Activated CD8-positive, alpha-beta T cell treated with anti-CD3 and anti-CD28 coated beads, Interleukin-2, amount 10 ng/mL, durations not matched to agents 7 days and 5 days (primary cell): Measurements from ENCODE around the gene CD19. TPM values are rescaled to one million over a fixed set of nuclear protein-coding genes. Genes with fewer than 3 reads are reported as not detected.
A peak's percentile ranks its signal among the peaks of the same experiment; 100 is the strongest.

ENCODE experiments used
- ATAC-seq: fragments of 150-1000 bp; cut with Tn5 transposase; one replicate; pipeline ENCODE4 v1.10.0; 2021; ENCODE audit warnings: moderate library complexity
- CTCF ChIA-PET: fragments of 350-600 bp; sonication (Branson Sonifier 250); formaldehyde crosslinking; loops from one replicate; lab custom pipeline; 2021; ENCODE audit warnings: antibody characterized with exemption; lab: Charles Lee
- POLR2A ChIA-PET: fragments of 350-600 bp; sonication (Branson Sonifier 250); formaldehyde crosslinking; loops from one replicate; lab custom pipeline; 2021; ENCODE audit warnings: antibody characterized with exemption; lab: Charles Lee
- DNase-seq: peaks from one replicate; pipeline ENCODE4 v3.0.0-alpha.2; 2020
- H3K27ac Mint-ChIP-seq: one replicate; pipeline ENCODE4 v1.8.0; 2021; ENCODE audit warnings: mild to moderate bottlenecking, mixed read lengths
- H3K27me3 Mint-ChIP-seq: one replicate; pipeline ENCODE4 v1.8.0; 2021; ENCODE audit warnings: low read depth, mixed read lengths
- H3K36me3 Mint-ChIP-seq: one replicate; pipeline ENCODE4 v1.8.0; 2021; ENCODE audit warnings: low read depth, mixed read lengths
- H3K4me1 Mint-ChIP-seq: one replicate; pipeline ENCODE4 v1.8.0; 2021; ENCODE audit warnings: low read depth, mixed read lengths
- H3K4me3 Mint-ChIP-seq: one replicate; pipeline ENCODE4 v1.8.0; 2021; ENCODE audit warnings: mild to moderate bottlenecking, mixed read lengths
- H3K9me3 Mint-ChIP-seq: one replicate; pipeline ENCODE4 v1.8.0; 2022; ENCODE audit warnings: mixed read lengths; ENCODE audit not compliant: insufficient read depth
- total RNA-seq, 2 experiments: library from RNA; stranded (reverse); gene quantifications; one replicate each; pipeline ENCODE4 v1.2.3, GENCODE V29; 2021

Gene CD19
- total RNA-seq, 2 experiments from 2014 or later, result 0.52 to 0.68 TPM

DNA sequence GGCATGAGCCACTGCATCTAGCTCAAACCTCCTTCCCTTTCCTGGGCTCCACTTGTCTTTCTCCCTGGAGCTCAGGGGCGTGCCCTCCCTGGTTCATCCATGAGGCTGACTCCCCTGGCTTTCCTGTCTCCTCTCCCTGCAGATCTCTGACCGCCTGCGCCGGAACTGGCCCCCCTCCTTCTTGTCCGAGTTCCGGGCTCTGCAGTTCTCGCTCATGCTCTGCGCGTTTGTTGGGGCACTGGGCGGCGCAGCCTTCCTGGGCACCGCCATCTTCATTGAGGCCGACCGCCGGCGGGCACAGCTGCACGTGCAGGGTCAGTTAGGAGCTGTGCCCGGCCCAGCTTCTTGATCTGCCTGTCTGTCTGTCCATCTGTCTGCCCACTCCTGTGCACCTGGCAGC is 51.9 kb downstream of the CD19 start:
- no peak for DNase-seq
- Mint-ChIP-seq H3K36me3 (peaks cover 74% of the 10 kb centered on the region), H3K27ac (peak overlapping the region; percentile 94), H3K4me1 (peaks cover 42% of the 10 kb centered on the region), H3K9me3 (peaks cover 11% of the 10 kb centered on the region), H3K27me3 (no peaks in the 10 kb centered on the region), H3K4me3 (peak overlapping the region; percentile 100)
- ATAC-seq, result no peak
- CTCF ChIA-PET, result interaction anchor here (0.9 to 2.9 kb wide), 3 partner anchors 10 to 37 kb away, joined by 3 to 14 read pairs (median 4); partner anchors contain the start of gene SPNS1
- POLR2A ChIA-PET, result interaction anchor here (0.6 to 2.2 kb wide), 5 partner anchors 9 to 37 kb away, joined by 3 to 12 read pairs (median 5); no protein-coding TSS in a partner anchor

DNA sequence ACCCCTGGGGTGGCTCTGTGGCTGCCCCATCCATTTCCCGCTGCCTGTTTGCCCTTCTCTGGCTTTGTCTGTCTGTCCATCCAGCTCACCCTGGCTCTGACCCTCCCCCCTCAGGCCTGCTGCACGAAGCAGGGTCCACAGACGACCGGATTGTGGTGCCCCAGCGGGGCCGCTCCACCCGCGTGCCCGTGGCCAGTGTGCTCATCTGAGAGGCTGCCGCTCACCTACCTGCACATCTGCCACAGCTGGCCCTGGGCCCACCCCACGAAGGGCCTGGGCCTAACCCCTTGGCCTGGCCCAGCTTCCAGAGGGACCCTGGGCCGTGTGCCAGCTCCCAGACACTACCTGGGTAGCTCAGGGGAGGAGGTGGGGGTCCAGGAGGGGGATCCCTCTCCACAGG is 52.3 kb downstream of the CD19 start:
- POLR2A ChIA-PET, result interaction anchor here (0.9 to 4.2 kb wide), 5 partner anchors 9 to 37 kb away, joined by 3 to 24 read pairs (median 6); no protein-coding TSS in a partner anchor
- Mint-ChIP-seq H3K4me3 (peak overlapping the region; percentile 100), H3K4me1 (peaks cover 46% of the 10 kb centered on the region), H3K9me3 (peaks cover 11% of the 10 kb centered on the region), H3K36me3 (peaks cover 78% of the 10 kb centered on the region), H3K27ac (peak overlapping the region; percentile 94), H3K27me3 (no peaks in the 10 kb centered on the region)
- DNase-seq, result no peak
- CTCF ChIA-PET, result interaction anchor here (0.9 to 2.9 kb wide), 3 partner anchors 10 to 37 kb away, joined by 3 to 14 read pairs (median 4); partner anchors contain the start of gene SPNS1
- ATAC-seq, result no peak

DNA sequence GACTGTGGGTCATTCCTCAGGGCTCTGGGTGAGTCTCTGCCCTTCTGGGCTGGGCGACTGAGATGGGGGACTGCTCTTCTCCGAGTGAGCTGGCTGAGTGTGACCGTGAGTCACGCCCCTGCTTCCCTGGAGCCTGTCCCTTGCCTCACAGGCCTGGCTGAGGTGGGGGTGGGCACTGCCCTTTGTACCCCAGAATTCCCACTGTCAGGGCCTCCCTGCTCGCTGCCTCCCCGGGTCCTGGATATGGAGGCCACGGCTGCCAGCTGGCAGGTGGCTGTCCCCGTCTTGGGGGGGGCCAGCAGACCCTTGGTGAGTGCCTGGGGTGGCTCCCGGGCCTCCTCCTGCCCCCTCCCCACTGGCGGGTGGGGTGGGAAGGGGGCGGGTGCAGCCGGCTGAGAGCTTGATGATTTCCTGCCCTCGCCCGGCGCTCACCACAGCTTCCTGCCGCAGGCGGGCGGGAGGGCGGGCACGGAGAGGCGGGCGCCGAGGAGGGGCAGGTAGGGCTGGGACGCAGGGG is 52.9 kb downstream of the CD19 start, which contains the start of gene LAT:
LAT (plus strand) TSS at position 434 of the 517 bp plus-strand sequence. CDS start 366 bp downstream, outside the sequence.
- Mint-ChIP-seq H3K4me3 (peak within 1 kb of the TSS; percentile 100), H3K4me1 (peaks cover 51% of the 10 kb centered on the region), H3K27ac (peak within 1 kb of the TSS; percentile 95), H3K27me3 (no peaks in the 10 kb centered on the region), H3K9me3 (peaks cover 11% of the 10 kb centered on the region), H3K36me3 (peaks cover 84% of the 10 kb centered on the region)
- peak; percentile 62 for ATAC-seq
- POLR2A ChIA-PET, result interaction anchor here (0.6 to 4.2 kb wide), 8 partner anchors 8 to 45 kb away, joined by 3 to 24 read pairs (median 8); partner anchors contain the start of gene NFATC2IP
- peak; percentile 86 for DNase-seq
- CTCF ChIA-PET, result interaction anchor here (0.9 to 2.9 kb wide), 3 partner anchors 11 to 40 kb away, joined by 3 to 14 read pairs (median 7); partner anchors contain the start of gene SPNS1

DNA sequence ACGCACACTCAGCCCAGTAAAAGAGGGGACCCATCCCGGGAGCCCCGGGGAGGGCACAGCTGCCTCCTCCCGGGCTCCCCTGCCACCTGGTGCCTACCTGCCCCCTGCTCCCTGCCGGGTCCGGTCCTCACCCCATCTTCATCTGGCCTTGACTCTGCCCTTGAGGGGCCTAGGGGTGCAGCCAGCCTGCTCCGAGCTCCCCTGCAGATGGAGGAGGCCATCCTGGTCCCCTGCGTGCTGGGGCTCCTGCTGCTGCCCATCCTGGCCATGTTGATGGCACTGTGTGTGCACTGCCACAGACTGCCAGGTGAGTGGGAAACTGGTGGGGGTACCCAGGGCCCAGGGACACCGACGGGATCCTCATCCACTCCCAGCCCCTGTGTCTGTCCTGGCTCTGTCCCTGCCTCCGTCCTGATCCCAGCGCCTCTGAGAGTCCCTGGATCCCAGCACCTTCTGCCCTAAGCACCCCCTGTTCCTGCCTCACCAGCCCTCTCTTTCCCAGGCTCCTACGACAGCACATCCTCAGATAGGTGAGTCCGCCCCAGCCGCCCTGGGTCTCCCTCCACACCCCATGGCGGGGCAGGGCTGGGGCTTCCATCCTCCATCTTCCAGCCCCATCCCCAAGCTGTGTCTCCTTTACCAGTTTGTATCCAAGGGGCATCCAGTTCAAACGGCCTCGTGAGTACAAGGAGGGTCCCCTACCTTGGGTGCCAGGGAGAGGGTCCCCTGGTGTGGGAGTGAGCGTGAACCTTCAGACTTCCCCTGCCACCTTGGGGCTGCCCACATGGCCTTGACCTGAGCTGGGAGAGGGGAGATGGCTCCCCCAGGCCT is 53.7 kb downstream of the CD19 start:
- H3K4me3 Mint-ChIP-seq, result peak overlapping the region; percentile 100
- no peaks in the 10 kb centered on the region for H3K27me3 Mint-ChIP-seq
- ATAC-seq (peak; percentile 31), DNase-seq (peak; percentile 33)
- peaks cover 11% of the 10 kb centered on the region for H3K9me3 Mint-ChIP-seq
- CTCF ChIA-PET, result interaction anchor here (2.0 to 3.0 kb wide), 4 partner anchors 8 to 39 kb away, joined by 7 to 17 read pairs (median 14); partner anchors contain the start of gene SPNS1
- peak overlapping the region; percentile 95 for H3K27ac Mint-ChIP-seq
- peaks cover 59% of the 10 kb centered on the region for H3K4me1 Mint-ChIP-seq
- peaks cover 92% of the 10 kb centered on the region for H3K36me3 Mint-ChIP-seq
- POLR2A ChIA-PET, result interaction anchor here (0.6 to 4.2 kb wide), 8 partner anchors 12 to 44 kb away, joined by 3 to 24 read pairs (median 10); partner anchors contain the start of gene NFATC2IP

DNA sequence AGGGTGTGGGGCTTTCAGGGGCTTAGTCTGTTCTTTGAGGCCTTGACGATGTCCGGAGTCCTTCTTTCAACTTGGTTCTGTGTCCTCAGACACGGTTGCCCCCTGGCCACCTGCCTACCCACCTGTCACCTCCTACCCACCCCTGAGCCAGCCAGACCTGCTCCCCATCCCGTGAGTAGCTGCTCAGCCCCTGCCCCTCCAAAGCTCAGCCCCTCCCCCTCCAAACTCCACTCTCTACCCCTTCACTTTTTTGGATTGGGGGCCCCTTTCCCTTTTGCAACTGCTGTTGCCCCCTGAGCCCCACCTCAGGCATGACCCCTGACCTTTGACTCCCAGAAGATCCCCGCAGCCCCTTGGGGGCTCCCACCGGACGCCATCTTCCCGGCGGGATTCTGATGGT is 54.3 kb downstream of the CD19 start:
- Mint-ChIP-seq H3K9me3 (peaks cover 11% of the 10 kb centered on the region), H3K27ac (peak overlapping the region; percentile 95), H3K4me3 (peak overlapping the region; percentile 100), H3K36me3 (peaks cover 94% of the 10 kb centered on the region), H3K4me1 (peaks cover 63% of the 10 kb centered on the region), H3K27me3 (no peaks in the 10 kb centered on the region)
- ChIA-PET CTCF (interaction anchor here (2.0 to 3.0 kb wide), 4 partner anchors 9 to 38 kb away, joined by 7 to 17 read pairs (median 14); partner anchors contain the start of gene SPNS1), POLR2A (interaction anchor here (0.6 to 4.2 kb wide), 6 partner anchors 12 to 140 kb away, joined by 3 to 24 read pairs (median 10); partner anchors contain the start of genes NFATC2IP and TUFM)
- ATAC-seq (no peak), DNase-seq (peak; percentile 31)

DNA sequence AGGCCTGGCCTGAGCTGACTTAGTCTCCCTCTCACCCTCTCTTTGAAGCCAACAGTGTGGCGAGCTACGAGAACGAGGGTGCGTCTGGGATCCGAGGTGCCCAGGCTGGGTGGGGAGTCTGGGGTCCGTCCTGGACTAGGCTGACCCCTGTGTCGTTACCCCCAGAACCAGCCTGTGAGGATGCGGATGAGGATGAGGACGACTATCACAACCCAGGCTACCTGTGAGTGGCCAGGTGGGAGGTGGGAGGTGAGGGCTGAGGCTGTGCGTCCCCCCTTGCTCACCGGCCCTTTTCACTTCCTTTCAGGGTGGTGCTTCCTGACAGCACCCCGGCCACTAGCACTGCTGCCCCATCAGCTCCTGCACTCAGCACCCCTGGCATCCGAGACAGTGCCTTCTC is 54.7 kb downstream of the CD19 start:
- peaks cover 11% of the 10 kb centered on the region for H3K9me3 Mint-ChIP-seq
- DNase-seq (peak; percentile 34), ATAC-seq (no peak)
- peaks cover 66% of the 10 kb centered on the region for H3K4me1 Mint-ChIP-seq
- H3K36me3 Mint-ChIP-seq, result peaks cover 93% of the 10 kb centered on the region
- H3K4me3 Mint-ChIP-seq, result peak overlapping the region; percentile 100
- H3K27ac Mint-ChIP-seq, result peak overlapping the region; percentile 95
- CTCF ChIA-PET, result interaction anchor here (0.8 to 3.0 kb wide), 7 partner anchors 9 to 41 kb away, joined by 4 to 17 read pairs (median 9); partner anchors contain the start of gene SPNS1
- POLR2A ChIA-PET, result interaction anchor here (0.6 to 4.2 kb wide), 10 partner anchors 12 to 140 kb away, joined by 3 to 24 read pairs (median 10); partner anchors contain the start of genes NFATC2IP, SPNS1 and TUFM
- H3K27me3 Mint-ChIP-seq, result no peaks in the 10 kb centered on the region

DNA sequence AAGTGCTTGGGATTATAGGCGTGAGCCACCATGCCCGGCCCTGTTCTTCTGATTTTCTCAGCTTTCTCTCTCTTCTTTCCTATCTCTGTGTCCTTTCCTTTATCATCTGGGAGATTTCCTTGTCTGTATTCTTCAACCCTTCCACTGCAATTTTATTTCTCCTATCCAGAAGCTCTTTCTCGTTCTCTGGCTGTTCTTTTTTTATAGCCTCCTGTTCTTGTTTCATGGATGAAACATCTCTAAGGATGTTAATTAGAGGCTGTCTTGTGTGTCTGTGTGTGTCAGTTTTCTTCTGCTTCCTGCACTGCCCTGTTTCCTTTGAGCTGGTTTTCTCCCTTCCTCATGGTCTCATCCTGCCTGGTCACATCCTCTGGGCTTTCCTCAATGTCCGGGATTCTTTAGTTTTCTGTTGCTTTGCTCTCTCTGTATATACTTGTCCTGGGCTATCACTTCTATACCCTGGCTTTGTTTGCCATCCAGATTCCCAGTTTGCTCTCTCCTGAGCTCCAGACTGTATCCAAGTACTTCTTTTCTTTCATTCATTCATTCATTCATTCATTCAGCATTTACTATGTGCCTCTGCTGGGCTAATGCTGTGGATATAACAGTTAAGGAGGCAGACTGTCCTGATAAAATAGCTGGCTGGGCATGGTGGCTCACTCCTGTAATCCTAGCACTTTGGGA is 55.5 kb downstream of the CD19 start:
- ChIA-PET POLR2A (interaction anchor here (0.7 to 4.2 kb wide), 9 partner anchors 13 to 124 kb away, joined by 3 to 24 read pairs (median 7); partner anchors contain the start of genes NFATC2IP and SPNS1), CTCF (interaction anchor here (0.8 to 3.0 kb wide), 7 partner anchors 10 to 42 kb away, joined by 4 to 17 read pairs (median 9); partner anchors contain the start of gene SPNS1)
- Mint-ChIP-seq H3K9me3 (peaks cover 7% of the 10 kb centered on the region), H3K4me1 (peaks cover 65% of the 10 kb centered on the region), H3K27me3 (no peaks in the 10 kb centered on the region), H3K4me3 (peak overlapping the region; percentile 100), H3K36me3 (peaks cover 91% of the 10 kb centered on the region), H3K27ac (peak overlapping the region; percentile 95)
- ATAC-seq (no peak), DNase-seq (no peak)

Other genes with a start within 250 kb of the CD19 start
- gene EIF3C, start 220.5 kb upstream of the CD19 start, total RNA-seq, result 100 to 1,000 TPM; 442 to 461 TPM
- gene NPIPB9, start 180.2 kb upstream of the CD19 start, total RNA-seq, result 1 to 10 TPM; 3.7 to 4.3 TPM
- gene ATXN2L, start 109.0 kb upstream of the CD19 start, total RNA-seq, result 100 to 1,000 TPM; 256 to 269 TPM
- 100 to 1,000 TPM; 150 to 153 TPM for gene TUFM, start 85.6 kb upstream of the CD19 start, total RNA-seq
- gene SH2B1, start 68.1 kb upstream of the CD19 start, total RNA-seq, result 10 to 100 TPM; 47.8 to 52.2 TPM
- 1 to 10 TPM; 1.8 to 2.1 TPM for gene ATP2A1, start 53.5 kb upstream of the CD19 start, total RNA-seq
- 10 to 100 TPM; 22.5 to 23.2 TPM for gene RABEP2, start 6.7 kb upstream of the CD19 start, total RNA-seq
- 100 to 1,000 TPM; 113 to 120 TPM for gene NFATC2IP, start 19.0 kb downstream of the CD19 start, total RNA-seq
- 10 to 100 TPM; 28.3 to 29.0 TPM for gene SPNS1, start 42.8 kb downstream of the CD19 start, total RNA-seq
- 100 to 1,000 TPM; 270 to 288 TPM for gene LAT, start 53.1 kb downstream of the CD19 start, total RNA-seq